K562 (cell line): Measurements from ENCODE around the gene RBM19. TPM values are rescaled to one million over a fixed set of nuclear protein-coding genes. Genes with fewer than 3 reads are reported as not detected.

Source experiments
- CREBBP ChIP-seq: IDR thresholded peaks from one replicate; pipeline ENCODE4 v1.6.1; 2012; ENCODE audit warnings: low read depth, mild to moderate bottlenecking, control low read depth, inconsistent platforms, low read length
- ELF2 ChIP-seq: fragments of 250-450 bp; sonication (Bioruptor Pico); IDR thresholded peaks from 2 replicates; pipeline ENCODE4 v1.5.0; 2021; ENCODE audit warnings: mild to moderate bottlenecking
- ETV5 ChIP-seq: sonication (generic); formaldehyde crosslinking; IDR thresholded peaks from 2 replicates; pipeline ENCODE4 v1.4.0; 2020; ENCODE audit warnings: low read depth, mild to moderate bottlenecking, missing genetic modification reagents
- FUS ChIP-seq: fragments of 200-400 bp; formaldehyde crosslinking; optimal IDR thresholded peaks from 2 replicates; pipeline ENCODE3; 2017; ENCODE audit warnings: low read depth, low read length
- HIVEP1 ChIP-seq: fragments of 250-450 bp; sonication (Bioruptor Pico); IDR thresholded peaks from 2 replicates; pipeline ENCODE4 v1.4.0; 2020; ENCODE audit warnings: mild to moderate bottlenecking
- HMG20A ChIP-seq: fragments of 450-650 bp; formaldehyde crosslinking; conservative IDR thresholded peaks from 2 replicates; pipeline ENCODE4 v1.4.0; 2020; ENCODE audit warnings: mild to moderate bottlenecking, mixed read lengths
- NFIC ChIP-seq: fragments of 450-650 bp; IDR thresholded peaks from 2 replicates; pipeline ENCODE4 v1.6.1; 2017; ENCODE audit warnings: mild to moderate bottlenecking, inconsistent platforms
- REST ChIP-seq, 2 experiments: fragments of 450-650 bp; formaldehyde crosslinking in 1 of 2; IDR thresholded peaks; 2 replicates each; pipeline versions ENCODE4 v1.4.0 to v1.6.1; 2014 to 2020; ENCODE audit warnings: mild to moderate bottlenecking in 2 of 2, borderline replicate concordance in 1 of 2, low read depth in 1 of 2
- RFX7 ChIP-seq: fragments of 250-450 bp; sonication (Bioruptor Pico); IDR thresholded peaks from 2 replicates; pipeline ENCODE4 v1.5.1; 2021; ENCODE audit warnings: mild to moderate bottlenecking
- ZHX1 ChIP-seq: fragments of 150-350 bp; conservative IDR thresholded peaks from 2 replicates; pipeline ENCODE4 v1.6.1; 2014; ENCODE audit warnings: low read length
- ZNF75A ChIP-seq: fragments of 450-650 bp; formaldehyde crosslinking; IDR thresholded peaks from 2 replicates; pipeline ENCODE4 v1.4.0; 2020; ENCODE audit warnings: mild to moderate bottlenecking
- polyA plus RNA-seq, 8 experiments: library from polyadenylated mRNA; depleted of rRNA in 4 of 8; stranded (reverse) in 5 of 8; unstranded in 3 of 8; fragments of >200 nt; fragmentation: Nextera tagmentation in 2 of 8; fragmentation: Illumina TruSeq in 1 of 8; extraction: Ambion mirVana in 2 of 8; extraction: Trizol in 1 of 8; gene quantifications; 2 replicates each; pipeline versions ENCODE4 v1.2.1 to v1.2.3, GENCODE V29; 2011 to 2014; ENCODE audit warnings: inconsistent platforms in 1 of 8, missing spikeins in 1 of 8
- total RNA-seq, 7 experiments: library from RNA; depleted of rRNA in 6 of 7; stranded (reverse); fragments of >200 nt in 6 of 7; fragmentation: Illumina TruSeq in 2 of 7; extraction: Trizol in 2 of 7; gene quantifications; 2 replicates each; pipeline versions ENCODE4 v1.2.1 to v1.2.3, GENCODE V29; 2011 to 2021; ENCODE audit warnings: low replicate concordance in 1 of 7

Gene RBM19
- total and polyA plus RNA-seq, 9 of the 15 experiments (the other 6 are each of a cell fraction or from before 2014, with no cell fraction given), result 16.0 to 58.4 (median 37.9) TPM

- TF ChIP-seq ZHX1, result no peak
- TF ChIP-seq CREBBP, result no peak
- TF ChIP-seq FUS, result no peak
- no peak for TF ChIP-seq HIVEP1 (CRISPR knock-in tag)
- no peak for TF ChIP-seq RFX7 (CRISPR knock-in tag)
- no peak for TF ChIP-seq ZNF75A (CRISPR knock-in tag)
- no peak for TF ChIP-seq HMG20A (CRISPR knock-in tag)
- no peak for TF ChIP-seq ELF2 (CRISPR knock-in tag)
- no peak for TF ChIP-seq NFIC
- no peak for TF ChIP-seq ETV5
- TF ChIP-seq REST (IDR thresholded peaks at IDR 0.05; ENCODE audit: borderline replicate concordance), result no peak
- no peak for TF ChIP-seq REST (CRISPR knock-in tag; IDR thresholded peaks at IDR 0.05; ENCODE audit: low read depth)
Measured at GRCh38 chr12:113880988-113881962, 84.8 kb downstream of the RBM19 start (continued).
